22Rv1 (cell line): Measurements from ENCODE around the gene STRIT1.
"Not testable (repeated sequence)": the region's sequence is repeated elsewhere in the genome, so short reads cannot be mapped to it uniquely, and the experiment has no call there.

ENCODE experiments used
- H3K27ac ChIP-seq: fragments of 450-650 bp; 2 replicates; pipeline ENCODE4 v1.5.1; 2017
- CTCF ChIP-seq: fragments of 450-650 bp; IDR thresholded peaks from 2 replicates; pipeline ENCODE4 v1.5.1; 2017; ENCODE audit warnings: mild to moderate bottlenecking
- ZFX ChIP-seq: fragments of 450-650 bp; IDR thresholded peaks from 2 replicates; pipeline ENCODE4 v1.6.1; 2017; ENCODE audit warnings: antibody characterized with exemption, borderline replicate concordance

STRIT1 gene

GRCh38 chr3:155286736-155287135 is 6.7 kb downstream of the STRIT1 start:
- TF ChIP-seq CTCF (no peak), ZFX (no peak)
- H3K27ac ChIP-seq: no peak overlapping the region

GRCh38 chr3:155285936-155286335 is 7.5 kb downstream of the STRIT1 start:
- TF ChIP-seq ZFX (no peak), CTCF (no peak)
- no peak overlapping the region for H3K27ac ChIP-seq

GRCh38 chr3:155283092-155284056 is 10.1 kb downstream of the STRIT1 start:
- no peak for TF ChIP-seq CTCF
- TF ChIP-seq ZFX: no peak
- H3K27ac ChIP-seq: no peak overlapping the region

GRCh38 chr3:155282385-155283091 is 10.9 kb downstream of the STRIT1 start:
- TF ChIP-seq ZFX: no peak
- no peak for TF ChIP-seq CTCF

GRCh38 chr3:155281912-155282311 is 11.6 kb downstream of the STRIT1 start:
- H3K27ac ChIP-seq: no peak overlapping the region
- TF ChIP-seq ZFX (no peak), CTCF (no peak)

More at GRCh38 chr3:155282385-155283091, 10.9 kb downstream of the STRIT1 start:
- H3K27ac ChIP-seq: no peak overlapping the region

GRCh38 chr3:155276089-155276488 is 17.4 kb downstream of the STRIT1 start:
- H3K27ac ChIP-seq: not testable (repeated sequence)

GRCh38 chr3:155275159-155275754 is 18.2 kb downstream of the STRIT1 start:
- H3K27ac ChIP-seq: not testable (repeated sequence)

- not testable (repeated sequence) for H3K27ac ChIP-seq
Measured at GRCh38 chr3:155274435-155274834, 19.0 kb downstream of the STRIT1 start.
